ENCODE data around the gene LRRC45.
"Not testable (repeated sequence)": the region's sequence is repeated elsewhere in the genome, so short reads cannot be mapped to it uniquely, and the experiment has no call there.

LRRC45 gene

GRCh38 chr17:82022981-82023446 is at the start of gene LRRC45:
Gene LRRC45 (plus strand): TSS chr17:82023305. CDS start chr17:82023644, 339 bp downstream.
- DNase-seq = peak; percentile 99 to 100

- no peak for DNase-seq
Observed at GRCh38 chr17:81973432-81973831, 49.7 kb upstream of the LRRC45 start.

- peak; percentile 29 to 30 for DNase-seq
Observed at GRCh38 chr17:81976332-81977210, 46.5 kb upstream of the LRRC45 start.

GRCh38 chr17:81977211-81977808 is 45.8 kb upstream of the LRRC45 start, which contains the start of gene ASPSCR1:
Gene ASPSCR1 (plus strand): TSS chr17:81977629. CDS start chr17:81977647, 18 bp downstream.
- DNase-seq = peak; percentile 85 to 88

GRCh38 chr17:81978524-81979298 is 44.4 kb upstream of the LRRC45 start:
- no peak for DNase-seq

GRCh38 chr17:81980122-81980521 is 43.0 kb upstream of the LRRC45 start:
- DNase-seq = no peak

- no peak for DNase-seq
Observed at GRCh38 chr17:81980707-81981343, 42.3 kb upstream of the LRRC45 start.

- DNase-seq = not testable (repeated sequence)
Observed at GRCh38 chr17:81981511-81981910, 41.6 kb upstream of the LRRC45 start.

GRCh38 chr17:81983011-81983638 is 40.0 kb upstream of the LRRC45 start:
- no peak for DNase-seq

- no peak for DNase-seq
Observed at GRCh38 chr17:81983639-81984373, 39.3 kb upstream of the LRRC45 start.

- DNase-seq = no peak
Observed at GRCh38 chr17:81984773-81985410, 38.2 kb upstream of the LRRC45 start.

- DNase-seq = no peak
Observed at GRCh38 chr17:81986606-81987005, 36.5 kb upstream of the LRRC45 start.

GRCh38 chr17:81987161-81987770 is 35.8 kb upstream of the LRRC45 start:
- no peak for DNase-seq

- DNase-seq = no peak
Observed at GRCh38 chr17:81990836-81991683, 32.0 kb upstream of the LRRC45 start.

GRCh38 chr17:81991684-81992305 is 31.3 kb upstream of the LRRC45 start:
- no peak for DNase-seq

GRCh38 chr17:81992306-81993102 is 30.6 kb upstream of the LRRC45 start:
- no peak for DNase-seq

- DNase-seq = no peak
Observed at GRCh38 chr17:81993729-81994592, 29.1 kb upstream of the LRRC45 start.
